HCT116 (cell line): ENCODE measurements around the gene HMCN1. TPM values are rescaled to one million over a fixed set of nuclear protein-coding genes. Genes with fewer than 3 reads are reported as not detected.

Experiments used
- ATAC-seq: fragments of 200-7000 bp; cut with Tn5 transposase; 2 replicates; pipeline ENCODE4 v1.9.1; 2020; ENCODE audit warnings: mild to moderate bottlenecking, moderate library complexity
- BruUV-seq: library from RNA; stranded (reverse); fragments of 400-500 nt; replicated peaks from 2 replicates; lab custom pipeline; 2021; lab: Mats Ljungman, UMichigan
- CTCF ChIA-PET: fragments of 300-600 bp; sonication (Branson Sonifier 250); formaldehyde crosslinking; loops from one replicate; lab custom pipeline; 2021; ENCODE audit warnings: antibody characterized with exemption; lab: Charles Lee
- POLR2A ChIA-PET: fragments of 300-600, 350-600 bp; sonication (Branson Sonifier 250); formaldehyde crosslinking; loops from one replicate; lab custom pipeline; 2021; ENCODE audit warnings: antibody characterized with exemption; lab: Charles Lee
- RAD21 ChIA-PET, 2 experiments: fragments of 300-600 bp; sonication (Branson Sonifier 250); formaldehyde crosslinking; loops; one replicate each; lab custom pipeline; 2023; ENCODE audit warnings: low total read pairs in 2 of 2; ENCODE audit not compliant: uncharacterized antibody in 2 of 2, unreplicated experiment in 2 of 2, low non-redundant PET in 1 of 2; lab: Charles Lee
- DNase-seq: peaks from one replicate; pipeline ENCODE4 v3.0.0-alpha.2; 2010; ENCODE audit warnings: low read depth, low spot score
- H2AFZ ChIP-seq: fragments of 200-600 bp; shearing (Covaris generic), sonication (generic); 2 replicates; pipeline ENCODE4 v1.6.1; 2017; ENCODE audit warnings: low read depth, mixed run types, mixed read lengths, antibody characterized with exemption, low read length; ENCODE audit not compliant: poor library complexity, severe bottlenecking
- H3K27ac ChIP-seq: 2 replicates; pipeline ENCODE4 v1.5.1; 2012; ENCODE audit warnings: low read depth, low read length
- H3K27me3 ChIP-seq: fragments of 200-600 bp; sonication (generic); 2 replicates; pipeline ENCODE4 v1.6.1; 2016; ENCODE audit warnings: mixed run types, low read length, mixed read lengths; ENCODE audit not compliant: insufficient read depth
- H3K36me3 ChIP-seq, 2 experiments: fragments of 200-500 bp in 1 of 2; fragments of 200-600 bp in 1 of 2; sonication (Bioruptor generic) in 1 of 2; sonication (generic) in 1 of 2; 2 replicates each; pipeline versions ENCODE4 v1.5.1 to v1.6.1; 2014 to 2016; ENCODE audit warnings: low read length in 2 of 2, inconsistent platforms in 1 of 2, mixed read lengths in 1 of 2, mixed run types in 1 of 2; ENCODE audit not compliant: insufficient read depth in 2 of 2, control insufficient read depth in 1 of 2
- H3K4me1 ChIP-seq, 2 experiments: fragments of 200-600 bp in 1 of 2; sonication (generic) in 1 of 2; 2 replicates each; pipeline versions ENCODE4 v1.5.1 to v1.6.1; 2012 to 2017; ENCODE audit warnings: low read length in 2 of 2, inconsistent platforms in 1 of 2, mild to moderate bottlenecking in 1 of 2, mixed read lengths in 1 of 2, mixed run types in 1 of 2, moderate library complexity in 1 of 2; ENCODE audit not compliant: insufficient read depth in 2 of 2, control insufficient read depth in 1 of 2
- H3K4me2 ChIP-seq: fragments of 200-600 bp; sonication (generic); 2 replicates; pipeline ENCODE4 v1.6.1; 2017; ENCODE audit warnings: mixed run types, low read length, mixed read lengths
- H3K4me3 ChIP-seq, 2 experiments: fragments of 200-600 bp in 1 of 2; sonication (generic) in 1 of 2; replicated peaks in 1 of 2; 2 replicates each; pipeline ENCODE4 v1.5.1; 2011 to 2016; ENCODE audit warnings: low read length in 2 of 2, control low read depth in 1 of 2, low read depth in 1 of 2, mild to moderate bottlenecking in 1 of 2, mixed read lengths in 1 of 2, mixed run types in 1 of 2
- H3K79me2 ChIP-seq: fragments of 200-600 bp; sonication (generic); 2 replicates; pipeline ENCODE4 v1.6.1; 2017; ENCODE audit warnings: mild to moderate bottlenecking, mixed run types, low read length, moderate library complexity, mixed read lengths; ENCODE audit not compliant: insufficient read depth
- H3K9ac ChIP-seq: fragments of 200-600 bp; sonication (generic); 2 replicates; pipeline ENCODE4 v1.6.1; 2016; ENCODE audit warnings: low read length, mixed read lengths
- H3K9me2 ChIP-seq: fragments of 200-600 bp; sonication (generic), shearing (Covaris generic); 2 replicates; pipeline ENCODE4 v1.6.1; 2017; ENCODE audit warnings: mixed run types, mild to moderate bottlenecking, moderate library complexity; ENCODE audit not compliant: insufficient read depth
- H3K9me3 ChIP-seq, 2 experiments: fragments of 200-500 bp in 1 of 2; fragments of 200-600 bp in 1 of 2; sonication (Bioruptor generic) in 1 of 2; sonication (generic) in 1 of 2; 2 replicates each; pipeline ENCODE4 v1.6.1; 2014 to 2017; ENCODE audit warnings: low read length in 2 of 2, mixed read lengths in 2 of 2, inconsistent platforms in 1 of 2, low read depth in 1 of 2, mild to moderate bottlenecking in 1 of 2, mixed run types in 1 of 2, moderate library complexity in 1 of 2; ENCODE audit not compliant: control insufficient read depth in 1 of 2, insufficient read depth in 1 of 2
- H4K20me1 ChIP-seq: fragments of 200-600 bp; sonication (generic), shearing (Covaris generic); 2 replicates; pipeline ENCODE4 v1.6.1; 2017; ENCODE audit warnings: mixed run types, mild to moderate bottlenecking, moderate library complexity; ENCODE audit not compliant: insufficient read depth
- CEBPB ChIP-seq: IDR thresholded peaks from 2 replicates; pipeline ENCODE4 v1.6.1; 2012; ENCODE audit warnings: low read depth
- ELF1 ChIP-seq: IDR thresholded peaks from 2 replicates; pipeline ENCODE4 v1.6.1; 2012; ENCODE audit warnings: low read depth, borderline replicate concordance
- EZH2 ChIP-seq: fragments of 200-600 bp; sonication (generic); IDR thresholded peaks from 2 replicates; pipeline ENCODE4 v1.6.1; 2017; ENCODE audit warnings: antibody characterized with exemption, mixed run types
- EZH2phosphoT487 ChIP-seq: fragments of 200-600 bp; IDR thresholded peaks from 2 replicates; pipeline ENCODE4 v1.6.1; 2018; ENCODE audit warnings: antibody characterized with exemption, borderline replicate concordance
- FOSL1 ChIP-seq: IDR thresholded peaks from 2 replicates; pipeline ENCODE4 v1.6.1; 2012; ENCODE audit warnings: low read depth
- JUND ChIP-seq: IDR thresholded peaks from 2 replicates; pipeline ENCODE4 v1.6.1; 2012
- POLR2AphosphoS5 ChIP-seq: IDR thresholded peaks from 2 replicates; pipeline ENCODE4 v1.6.1; 2011; ENCODE audit warnings: mild to moderate bottlenecking, low read depth, low read length, moderate library complexity
- RAD21 ChIP-seq: IDR thresholded peaks from 2 replicates; pipeline ENCODE4 v1.6.1; 2012; ENCODE audit warnings: low read depth, mild to moderate bottlenecking
- SIN3A ChIP-seq: IDR thresholded peaks from 2 replicates; pipeline ENCODE4 v1.6.1; 2012; ENCODE audit warnings: low read depth
- SP1 ChIP-seq: IDR thresholded peaks from 2 replicates; pipeline ENCODE4 v1.6.1; 2012; ENCODE audit warnings: low read depth
- SRF ChIP-seq: IDR thresholded peaks from 2 replicates; pipeline ENCODE4 v1.6.1; 2012; ENCODE audit warnings: low read depth
- TCF7L2 ChIP-seq: IDR thresholded peaks from 2 replicates; pipeline ENCODE4 v1.7.0; 2011; ENCODE audit warnings: borderline replicate concordance, inconsistent platforms; ENCODE audit not compliant: insufficient read depth, insufficient read length; ENCODE audit errors: extremely low read depth
- YY1 ChIP-seq: IDR thresholded peaks from 2 replicates; pipeline ENCODE4 v1.6.1; 2011; ENCODE audit warnings: low read length, low read depth, moderate library complexity, mild to moderate bottlenecking; ENCODE audit not compliant: insufficient replicate concordance; ENCODE audit errors: extremely low read depth
- ZNF274 ChIP-seq: fragments of 200-500 bp; sonication (Bioruptor generic); IDR thresholded peaks from 2 replicates; pipeline ENCODE4 v1.6.1; 2014; ENCODE audit warnings: mild to moderate bottlenecking, low read depth, low read length, inconsistent platforms
- intact Hi-C: fragments of 100-400 bp; cut with micrococcal nuclease; formaldehyde crosslinking; loops from 2 replicates; pipeline ENCODE4 v1.10.0; 2022
- total RNA-seq: library from RNA; stranded (reverse); gene quantifications from one replicate; pipeline ENCODE4 v1.2.1, GENCODE V29; 2021; ENCODE audit not compliant: unreplicated experiment
- TF ChIP-seq, protein P1 (sequence below), 3 experiments: fragments of 200-600 bp in 1 of 3; sonication (generic) in 1 of 3; IDR thresholded peaks in 2 of 3; conservative IDR thresholded peaks in 1 of 3; 2 replicates each; pipeline ENCODE4 v1.5.1; 2012 to 2017; ENCODE audit warnings: low read depth in 2 of 3, low read length in 2 of 3, antibody characterized with exemption in 1 of 3, borderline replicate concordance in 1 of 3, control low read depth in 1 of 3, mild to moderate bottlenecking in 1 of 3, mixed read lengths in 1 of 3, mixed run types in 1 of 3, moderate library complexity in 1 of 3; ENCODE audit not compliant: insufficient read depth in 1 of 3
- TF ChIP-seq, protein P2 (sequence below): IDR thresholded peaks from 2 replicates; pipeline ENCODE4 v1.6.1; 2012
- TF ChIP-seq, protein P3 (sequence below): IDR thresholded peaks from 2 replicates; pipeline ENCODE4 v1.6.1; 2012; ENCODE audit warnings: low read depth

The HMCN1 gene
- total RNA-seq, 1 experiment from 2014 or later: 0.59 TPM

DNA sequence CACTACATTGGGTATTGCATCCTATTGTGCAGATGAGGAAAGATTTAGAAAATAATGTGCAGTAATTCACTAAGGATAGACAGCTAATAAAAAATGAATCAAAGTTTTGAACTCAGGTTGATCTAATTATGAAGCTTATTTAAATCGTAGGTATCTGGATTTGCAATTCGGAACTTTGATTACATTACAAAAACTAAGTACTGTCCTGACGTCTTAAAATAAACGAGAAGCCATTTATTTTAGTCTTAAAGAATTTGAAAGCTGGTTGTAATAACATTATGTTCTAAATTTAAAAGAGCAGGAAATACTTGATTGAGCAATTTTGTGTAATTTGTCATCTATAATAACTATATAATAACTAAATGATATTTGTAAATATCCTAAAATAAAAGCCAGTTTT, 404.9 kb downstream of the HMCN1 start:
- Histone ChIP-seq H3K27ac (no peak overlapping the region), H3K4me1 (no peaks in the 10 kb centered on the region), H3K9me3 (no peaks in the 10 kb centered on the region), H3K36me3 (no peaks in the 10 kb centered on the region), H3K4me3 (no peak overlapping the region), H2AFZ (no peak overlapping the region), H3K79me2 (no peaks in the 10 kb centered on the region), H3K27me3 (no peaks in the 10 kb centered on the region), H3K9ac (no peak overlapping the region), H3K4me2 (no peak overlapping the region), H3K9me2 (no peaks in the 10 kb centered on the region), H4K20me1 (no peaks in the 10 kb centered on the region)
- ChIA-PET CTCF (no interaction called here), POLR2A (no interaction called here), RAD21 (no interaction called here)
- BruUV-seq: no TSS peak
- no peak for ATAC-seq
- no peak for DNase-seq
- intact Hi-C loops: no loop called here
- TF ChIP-seq RAD21: no peak
- TF ChIP-seq EZH2: no peak
- TF ChIP-seq, protein P1, sequence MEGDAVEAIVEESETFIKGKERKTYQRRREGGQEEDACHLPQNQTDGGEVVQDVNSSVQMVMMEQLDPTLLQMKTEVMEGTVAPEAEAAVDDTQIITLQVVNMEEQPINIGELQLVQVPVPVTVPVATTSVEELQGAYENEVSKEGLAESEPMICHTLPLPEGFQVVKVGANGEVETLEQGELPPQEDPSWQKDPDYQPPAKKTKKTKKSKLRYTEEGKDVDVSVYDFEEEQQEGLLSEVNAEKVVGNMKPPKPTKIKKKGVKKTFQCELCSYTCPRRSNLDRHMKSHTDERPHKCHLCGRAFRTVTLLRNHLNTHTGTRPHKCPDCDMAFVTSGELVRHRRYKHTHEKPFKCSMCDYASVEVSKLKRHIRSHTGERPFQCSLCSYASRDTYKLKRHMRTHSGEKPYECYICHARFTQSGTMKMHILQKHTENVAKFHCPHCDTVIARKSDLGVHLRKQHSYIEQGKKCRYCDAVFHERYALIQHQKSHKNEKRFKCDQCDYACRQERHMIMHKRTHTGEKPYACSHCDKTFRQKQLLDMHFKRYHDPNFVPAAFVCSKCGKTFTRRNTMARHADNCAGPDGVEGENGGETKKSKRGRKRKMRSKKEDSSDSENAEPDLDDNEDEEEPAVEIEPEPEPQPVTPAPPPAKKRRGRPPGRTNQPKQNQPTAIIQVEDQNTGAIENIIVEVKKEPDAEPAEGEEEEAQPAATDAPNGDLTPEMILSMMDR (IDR thresholded peaks at IDR 0.05 in 2 of 3, conservative IDR thresholded peaks at IDR 0.05 in 1 of 3; ENCODE audit: borderline replicate concordance in 1 of 3, insufficient read depth in 1 of 3, low read depth in 2 of 3, low read length in 2 of 3): no peak

DNA sequence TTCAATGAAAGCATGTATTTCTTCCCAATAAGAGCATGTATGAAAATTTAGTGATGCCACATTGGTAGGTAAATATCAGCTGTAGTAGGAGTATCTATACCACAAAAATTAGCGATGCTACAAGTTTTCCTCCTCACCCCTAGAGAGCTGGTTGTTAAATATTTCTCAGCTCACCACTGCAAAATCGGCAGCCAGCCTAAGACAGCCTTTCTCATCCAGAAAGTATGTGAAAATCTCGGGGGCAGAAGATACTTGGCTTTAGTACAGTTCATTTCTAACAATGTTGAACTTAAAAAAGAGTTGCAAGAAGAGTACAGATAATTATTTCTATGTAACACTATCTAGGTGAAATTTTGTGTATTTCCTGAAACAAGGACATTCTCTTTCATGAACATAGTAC, 405.5 kb downstream of the HMCN1 start:
- POLR2A ChIA-PET: no interaction called here
- no peaks in the 10 kb centered on the region for H3K36me3 ChIP-seq
- CTCF ChIA-PET: no interaction called here
- H3K27me3 ChIP-seq: no peaks in the 10 kb centered on the region
- no peak for ATAC-seq
- RAD21 ChIA-PET: no interaction called here
- H3K27ac ChIP-seq: no peak overlapping the region
- no peak overlapping the region for H3K4me2 ChIP-seq
- no peak overlapping the region for H3K9ac ChIP-seq
- H4K20me1 ChIP-seq: no peaks in the 10 kb centered on the region
- H3K9me3 ChIP-seq: no peaks in the 10 kb centered on the region
- no peaks in the 10 kb centered on the region for H3K9me2 ChIP-seq
- no TSS peak for BruUV-seq
- H3K4me1 ChIP-seq: no peaks in the 10 kb centered on the region
- no peak overlapping the region for H2AFZ ChIP-seq
- no peak overlapping the region for H3K4me3 ChIP-seq
- no peak for DNase-seq
- intact Hi-C loops: no loop called here
- no peaks in the 10 kb centered on the region for H3K79me2 ChIP-seq
- TF ChIP-seq CEBPB (no peak), POLR2AphosphoS5 (no peak), TCF7L2 (no peak), EZH2 (no peak), ZNF274 (no peak), FOSL1 (no peak), SRF (no peak), YY1 (no peak), EZH2phosphoT487 (no peak), ELF1 (no peak), SP1 (no peak), JUND (no peak), SIN3A (no peak)
- TF ChIP-seq, protein P2, sequence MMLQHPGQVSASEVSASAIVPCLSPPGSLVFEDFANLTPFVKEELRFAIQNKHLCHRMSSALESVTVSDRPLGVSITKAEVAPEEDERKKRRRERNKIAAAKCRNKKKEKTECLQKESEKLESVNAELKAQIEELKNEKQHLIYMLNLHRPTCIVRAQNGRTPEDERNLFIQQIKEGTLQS: no peak
- TF ChIP-seq, protein P3, sequence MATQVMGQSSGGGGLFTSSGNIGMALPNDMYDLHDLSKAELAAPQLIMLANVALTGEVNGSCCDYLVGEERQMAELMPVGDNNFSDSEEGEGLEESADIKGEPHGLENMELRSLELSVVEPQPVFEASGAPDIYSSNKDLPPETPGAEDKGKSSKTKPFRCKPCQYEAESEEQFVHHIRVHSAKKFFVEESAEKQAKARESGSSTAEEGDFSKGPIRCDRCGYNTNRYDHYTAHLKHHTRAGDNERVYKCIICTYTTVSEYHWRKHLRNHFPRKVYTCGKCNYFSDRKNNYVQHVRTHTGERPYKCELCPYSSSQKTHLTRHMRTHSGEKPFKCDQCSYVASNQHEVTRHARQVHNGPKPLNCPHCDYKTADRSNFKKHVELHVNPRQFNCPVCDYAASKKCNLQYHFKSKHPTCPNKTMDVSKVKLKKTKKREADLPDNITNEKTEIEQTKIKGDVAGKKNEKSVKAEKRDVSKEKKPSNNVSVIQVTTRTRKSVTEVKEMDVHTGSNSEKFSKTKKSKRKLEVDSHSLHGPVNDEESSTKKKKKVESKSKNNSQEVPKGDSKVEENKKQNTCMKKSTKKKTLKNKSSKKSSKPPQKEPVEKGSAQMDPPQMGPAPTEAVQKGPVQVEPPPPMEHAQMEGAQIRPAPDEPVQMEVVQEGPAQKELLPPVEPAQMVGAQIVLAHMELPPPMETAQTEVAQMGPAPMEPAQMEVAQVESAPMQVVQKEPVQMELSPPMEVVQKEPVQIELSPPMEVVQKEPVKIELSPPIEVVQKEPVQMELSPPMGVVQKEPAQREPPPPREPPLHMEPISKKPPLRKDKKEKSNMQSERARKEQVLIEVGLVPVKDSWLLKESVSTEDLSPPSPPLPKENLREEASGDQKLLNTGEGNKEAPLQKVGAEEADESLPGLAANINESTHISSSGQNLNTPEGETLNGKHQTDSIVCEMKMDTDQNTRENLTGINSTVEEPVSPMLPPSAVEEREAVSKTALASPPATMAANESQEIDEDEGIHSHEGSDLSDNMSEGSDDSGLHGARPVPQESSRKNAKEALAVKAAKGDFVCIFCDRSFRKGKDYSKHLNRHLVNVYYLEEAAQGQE: no peak
